ENCODE measurements around the gene NUCKS1.

GRCh38 chr1:205719762-205720161 lies 30.2 kb downstream of the NUCKS1 start:
- TF ChIP-seq POLR2A (IDR thresholded peaks at IDR 0.05; ENCODE audit: low read depth, low read length): no peak
- no peak for TF ChIP-seq TAF1 (IDR thresholded peaks at IDR 0.05; ENCODE audit: borderline replicate concordance, low read depth, low read length)
- no peak for TF ChIP-seq POLR2AphosphoS5 (IDR thresholded peaks at IDR 0.05; ENCODE audit: low read depth, low read length)

All from GM12892 (cell line).